CD4-positive, alpha-beta T cell (primary cell): ENCODE results near the gene BCL11B. TPM values are rescaled to one million over a fixed set of nuclear protein-coding genes. Genes with fewer than 3 reads are reported as not detected.
A peak's percentile ranks its signal among the peaks of the same experiment; 100 is the strongest.

Experiments used
- ATAC-seq: fragments of 200-7000 bp; cut with Tn5 transposase; one replicate; pipeline ENCODE4 v1.10.0; 2022; ENCODE audit warnings: mild to moderate bottlenecking; ENCODE audit not compliant: poor library complexity
- CTCF ChIA-PET: fragments of 350-600 bp; sonication (Branson Sonifier 250); formaldehyde crosslinking; loops from one replicate; lab custom pipeline; 2021; ENCODE audit warnings: antibody characterized with exemption, inconsistent platforms; lab: Charles Lee
- POLR2A ChIA-PET: fragments of 350-600 bp; sonication (Branson Sonifier 250); formaldehyde crosslinking; loops from one replicate; lab custom pipeline; 2021; ENCODE audit warnings: antibody characterized with exemption, inconsistent platforms; lab: Charles Lee
- DNase-seq, 14 experiments: peaks; one replicate each; pipeline ENCODE4 v3.0.0-alpha.2; 2013 to 2020; ENCODE audit warnings: mixed read lengths in 2 of 14
- H3K27ac ChIP-seq, 2 donors: one replicate each; pipeline versions ENCODE4 v1.5.1 to v1.7.0; 2013; ENCODE audit warnings: low read length in 2 of 2, low read depth in 1 of 2, mild to moderate bottlenecking in 1 of 2
- H3K27me3 ChIP-seq, 2 experiments: 1 replicate in 1 of 2; 2 replicates in 1 of 2; pipeline versions ENCODE4 v1.6.1 to v1.7.0; 2013; ENCODE audit warnings: low read length in 2 of 2, control low read depth in 1 of 2, mild to moderate bottlenecking in 1 of 2, moderate library complexity in 1 of 2; ENCODE audit not compliant: insufficient read depth in 2 of 2, control insufficient read depth in 1 of 2
- H3K36me3 ChIP-seq: one replicate; pipeline ENCODE4 v1.6.1; 2013; ENCODE audit warnings: low read length, control low read depth; ENCODE audit not compliant: insufficient read depth
- H3K4me1 ChIP-seq: one replicate; pipeline ENCODE4 v1.6.1; 2013; ENCODE audit warnings: low read length, control low read depth; ENCODE audit not compliant: insufficient read depth
- H3K4me3 ChIP-seq: one replicate; pipeline ENCODE4 v1.5.1; 2013; ENCODE audit warnings: mild to moderate bottlenecking, low read length, moderate library complexity
- H3K9me3 ChIP-seq, 2 experiments: 1 replicate in 1 of 2; 2 replicates in 1 of 2; pipeline versions ENCODE4 v1.6.1 to v1.7.0; 2013; ENCODE audit warnings: low read length in 2 of 2, mild to moderate bottlenecking in 2 of 2, control low read depth in 1 of 2, moderate library complexity in 1 of 2; ENCODE audit not compliant: control insufficient read depth in 1 of 2, insufficient read depth in 1 of 2
- H3K27ac Mint-ChIP-seq: one replicate; pipeline ENCODE4 v1.8.0; 2020; ENCODE audit warnings: mixed read lengths
- H3K27me3 Mint-ChIP-seq: one replicate; pipeline ENCODE4 v1.8.0; 2021; ENCODE audit warnings: mixed read lengths
- H3K36me3 Mint-ChIP-seq: one replicate; pipeline ENCODE4 v1.8.0; 2021; ENCODE audit warnings: low read depth, mixed read lengths
- H3K4me1 Mint-ChIP-seq: one replicate; pipeline ENCODE4 v1.8.0; 2021; ENCODE audit warnings: low read depth, mixed read lengths
- H3K4me3 Mint-ChIP-seq: one replicate; pipeline ENCODE4 v1.8.0; 2020; ENCODE audit warnings: mild to moderate bottlenecking, mixed read lengths
- H3K9me3 Mint-ChIP-seq: one replicate; pipeline ENCODE4 v1.8.0; 2020; ENCODE audit warnings: mixed read lengths
- intact Hi-C, 2 experiments: fragments of 100-400 bp; cut with DNase I in 1 of 2; cut with micrococcal nuclease in 1 of 2; formaldehyde crosslinking; loops; one replicate each; pipeline versions ENCODE4 v1.15.1 to v1.9.0; 2023 to 2025; cut with DNase I, micrococcal nuclease
- total RNA-seq, 174 experiments: library from RNA in 2 of 174; stranded (reverse) in 2 of 174; gene quantifications; one replicate each; pipeline ENCODE4 v1.2.3 and lab custom pipeline; 2021 to 2026
- TF ChIP-seq, protein P1 (sequence below): fragments of 200-600 bp; IDR thresholded peaks from one replicate; pipeline ENCODE4 v1.8.0; 2022; ENCODE audit warnings: antibody characterized with exemption, mild to moderate bottlenecking

Gene BCL11B
- total RNA-seq, 2 experiments from 2014 or later = 244 to 254 TPM

DNA sequence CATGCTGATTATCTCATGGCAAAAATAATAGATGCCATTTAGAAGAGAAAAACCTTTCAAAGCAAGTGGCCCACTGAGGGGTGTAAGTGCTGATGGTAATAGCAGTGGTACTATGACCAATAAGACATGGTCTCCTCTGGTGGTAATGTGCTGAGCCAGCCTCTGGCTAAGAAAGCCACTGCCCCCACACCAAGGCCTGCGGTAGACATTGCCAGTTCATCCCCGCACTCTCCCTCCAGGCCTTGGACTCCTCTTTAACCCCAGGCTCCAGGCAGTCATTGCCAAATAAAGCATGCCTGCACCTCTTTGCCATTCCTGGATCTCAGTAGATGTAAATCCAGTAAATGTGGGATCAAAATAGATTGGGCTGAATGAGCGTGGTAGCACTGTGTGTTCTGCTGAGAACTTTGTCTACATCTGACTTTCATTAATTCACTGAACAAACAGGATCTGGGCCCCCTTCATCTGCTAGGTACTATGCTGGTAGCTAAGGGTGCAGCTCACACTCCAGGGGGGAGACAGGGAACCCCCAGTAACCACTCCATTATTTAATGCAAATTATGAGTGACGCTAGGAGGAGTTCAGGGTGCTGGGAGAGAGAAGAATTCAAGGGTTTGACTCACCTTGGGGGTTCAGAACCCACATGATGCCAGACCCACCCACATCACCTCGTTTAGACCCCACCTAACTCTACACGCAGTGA lies 89.3 kb downstream of the BCL11B start:
- peaks cover 95% of the 10 kb centered on the region for H3K36me3 Mint-ChIP-seq
- ATAC-seq = no peak
- Histone ChIP-seq H3K27me3 (no peaks in the 10 kb centered on the region), H3K4me3 (no peak overlapping the region), H3K9me3 (peaks cover 0 to 3% of the 10 kb centered on the region in 2 experiments), H3K4me1 (peaks cover 99% of the 10 kb centered on the region), H3K27ac (peak overlapping the region; percentile 50 to 80), H3K36me3 (peaks cover 71% of the 10 kb centered on the region)
- DNase-seq = peak in 1 of 14 experiments; percentile 5
- TF ChIP-seq, protein P1, sequence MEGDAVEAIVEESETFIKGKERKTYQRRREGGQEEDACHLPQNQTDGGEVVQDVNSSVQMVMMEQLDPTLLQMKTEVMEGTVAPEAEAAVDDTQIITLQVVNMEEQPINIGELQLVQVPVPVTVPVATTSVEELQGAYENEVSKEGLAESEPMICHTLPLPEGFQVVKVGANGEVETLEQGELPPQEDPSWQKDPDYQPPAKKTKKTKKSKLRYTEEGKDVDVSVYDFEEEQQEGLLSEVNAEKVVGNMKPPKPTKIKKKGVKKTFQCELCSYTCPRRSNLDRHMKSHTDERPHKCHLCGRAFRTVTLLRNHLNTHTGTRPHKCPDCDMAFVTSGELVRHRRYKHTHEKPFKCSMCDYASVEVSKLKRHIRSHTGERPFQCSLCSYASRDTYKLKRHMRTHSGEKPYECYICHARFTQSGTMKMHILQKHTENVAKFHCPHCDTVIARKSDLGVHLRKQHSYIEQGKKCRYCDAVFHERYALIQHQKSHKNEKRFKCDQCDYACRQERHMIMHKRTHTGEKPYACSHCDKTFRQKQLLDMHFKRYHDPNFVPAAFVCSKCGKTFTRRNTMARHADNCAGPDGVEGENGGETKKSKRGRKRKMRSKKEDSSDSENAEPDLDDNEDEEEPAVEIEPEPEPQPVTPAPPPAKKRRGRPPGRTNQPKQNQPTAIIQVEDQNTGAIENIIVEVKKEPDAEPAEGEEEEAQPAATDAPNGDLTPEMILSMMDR = no peak
- H3K27ac Mint-ChIP-seq = peak overlapping the region; percentile 95
- ChIA-PET POLR2A (interaction anchor here (1.0 to 83.0 kb wide), 3 partner anchors 9 to 61 kb away, joined by 3 to 4389 read pairs (median 12); partner anchors contain the start of gene BCL11B), CTCF (no interaction called here)
- H3K4me1 Mint-ChIP-seq = peaks cover 99% of the 10 kb centered on the region
- intact Hi-C loops = loop anchor here (5.0 to 10.0 kb wide), 4 partner anchors 988 to 1578 kb away; no protein-coding TSS in a partner anchor
- no peaks in the 10 kb centered on the region for H3K27me3 Mint-ChIP-seq
- H3K4me3 Mint-ChIP-seq = peak overlapping the region; percentile 87
- no peaks in the 10 kb centered on the region for H3K9me3 Mint-ChIP-seq

DNA sequence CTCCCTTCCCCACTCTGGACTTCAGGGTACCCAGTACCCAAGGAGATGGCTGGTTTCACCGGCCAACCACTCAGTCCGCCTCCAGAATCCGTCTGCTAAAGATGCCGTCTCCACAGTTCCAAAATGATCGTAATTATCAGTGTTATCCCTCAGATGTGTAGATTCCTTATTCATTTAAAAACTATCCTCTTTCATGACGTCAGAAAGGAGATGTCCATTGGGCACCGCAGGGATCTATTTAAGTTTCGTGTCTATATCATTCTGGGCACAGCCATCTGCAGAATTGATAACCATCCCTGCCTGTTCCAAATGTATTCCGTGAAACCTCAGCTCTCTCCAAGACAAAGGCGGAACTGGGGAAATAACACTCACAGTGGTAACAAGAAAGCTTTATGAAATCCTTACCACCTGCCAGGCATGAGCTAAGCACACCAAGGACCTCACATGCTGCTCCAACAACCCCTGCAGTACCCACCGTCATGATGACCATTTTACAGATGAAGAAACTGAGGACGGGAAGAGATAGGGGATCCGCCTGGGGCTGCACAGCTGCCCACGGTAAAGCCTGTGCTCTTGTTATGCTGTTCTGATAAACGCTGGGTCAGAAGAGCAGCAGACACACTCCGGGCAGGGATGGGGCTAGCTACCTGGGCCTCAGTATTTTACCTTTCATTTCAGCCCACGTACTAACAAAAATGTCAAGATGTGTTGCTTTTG lies 90.0 kb downstream of the BCL11B start:
- H3K36me3 Mint-ChIP-seq = peaks cover 95% of the 10 kb centered on the region
- peaks cover 99% of the 10 kb centered on the region for H3K4me1 Mint-ChIP-seq
- H3K9me3 Mint-ChIP-seq = no peaks in the 10 kb centered on the region
- intact Hi-C loops = loop anchor here (5.0 to 10.0 kb wide), 4 partner anchors 987 to 1577 kb away; no protein-coding TSS in a partner anchor
- peaks cover 91% of the 10 kb centered on the region for H3K4me1 ChIP-seq
- ATAC-seq = no peak
- peaks cover 0 to 3% of the 10 kb centered on the region in 2 experiments for H3K9me3 ChIP-seq
- peak overlapping the region; percentile 50 to 80 for H3K27ac ChIP-seq
- H3K27me3 Mint-ChIP-seq = no peaks in the 10 kb centered on the region
- H3K4me3 Mint-ChIP-seq = peak overlapping the region; percentile 87
- H3K27ac Mint-ChIP-seq = peak overlapping the region; percentile 95
- H3K27me3 ChIP-seq = no peaks in the 10 kb centered on the region
- H3K36me3 ChIP-seq = peaks cover 74% of the 10 kb centered on the region
- ChIA-PET CTCF (no interaction called here), POLR2A (interaction anchor here (1.2 to 83.0 kb wide), 3 partner anchors 10 to 1204 kb away, joined by 3 to 4389 read pairs (median 12); partner anchors contain the start of gene BCL11B)
- no peak overlapping the region for H3K4me3 ChIP-seq
- peak in 2 of 14 experiments; percentile 2 to 11 for DNase-seq
- TF ChIP-seq, protein P1 = no peak

DNA sequence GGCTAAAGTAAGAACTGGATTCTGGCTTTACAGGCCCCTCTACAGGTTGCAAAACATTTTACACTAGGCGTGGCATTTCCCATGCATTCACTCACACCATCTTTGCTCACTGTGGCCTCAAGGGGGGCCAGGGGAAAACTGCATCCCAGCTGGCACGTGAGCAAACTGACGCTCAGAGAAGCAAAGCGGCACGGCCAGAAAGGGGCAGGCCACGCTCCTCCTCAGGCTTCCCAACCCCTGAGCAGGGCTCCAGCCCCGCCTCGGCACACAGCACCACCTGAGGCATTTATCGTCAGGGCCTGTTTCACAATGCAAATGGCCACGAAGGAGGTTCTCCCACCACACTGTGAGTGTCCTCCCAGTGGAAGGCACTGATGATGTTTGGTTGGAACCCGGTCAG lies 90.8 kb downstream of the BCL11B start:
- H3K4me3 ChIP-seq = no peak overlapping the region
- peaks cover 84% of the 10 kb centered on the region for H3K4me1 ChIP-seq
- Mint-ChIP-seq H3K4me1 (peaks cover 99% of the 10 kb centered on the region), H3K4me3 (peak overlapping the region; percentile 87), H3K27me3 (no peaks in the 10 kb centered on the region), H3K36me3 (peaks cover 95% of the 10 kb centered on the region), H3K9me3 (no peaks in the 10 kb centered on the region), H3K27ac (peak overlapping the region; percentile 95)
- POLR2A ChIA-PET = interaction anchor here (1.2 to 83.0 kb wide), 6 partner anchors 7 to 1203 kb away, joined by 3 to 4389 read pairs (median 8); partner anchors contain the start of gene BCL11B
- intact Hi-C loops = loop anchor here (5.0 to 10.0 kb wide), 4 partner anchors 986 to 1576 kb away; no protein-coding TSS in a partner anchor
- DNase-seq (peak in 3 of 14 experiments; percentile 8 to 60 (median 55)), ATAC-seq (peak; percentile 27)
- peaks cover 81% of the 10 kb centered on the region for H3K36me3 ChIP-seq
- TF ChIP-seq, protein P1 = no peak
- H3K27ac ChIP-seq = peak overlapping the region; percentile 32 to 80
- CTCF ChIA-PET = no interaction called here
- no peaks in the 10 kb centered on the region for H3K27me3 ChIP-seq
- peaks cover 0 to 8% of the 10 kb centered on the region in 2 experiments for H3K9me3 ChIP-seq
